ENCODE measurements around the gene TMEM145.

Gene TMEM145

GRCh38 chr19:42272535-42272897, 40.6 kb upstream of the TMEM145 start:
- Histone ChIP-seq H3K4me3 (ENCODE audit: low read depth, low read length) (no peak overlapping the region), H3K9me3 (ENCODE audit: control insufficient read depth, insufficient read depth, low read length) (no peaks in the 10 kb centered on the region), H3K9ac (ENCODE audit: low read depth, low read length) (no peak overlapping the region), H3K36me3 (ENCODE audit: control insufficient read depth, insufficient read depth, low read length) (peaks cover 12% of the 10 kb centered on the region), H3K27me3 (ENCODE audit: control insufficient read depth, insufficient read depth, low read length) (no peaks in the 10 kb centered on the region), H3K4me1 (ENCODE audit: control insufficient read depth, insufficient read depth, low read length) (peaks cover 6% of the 10 kb centered on the region)

DNA sequence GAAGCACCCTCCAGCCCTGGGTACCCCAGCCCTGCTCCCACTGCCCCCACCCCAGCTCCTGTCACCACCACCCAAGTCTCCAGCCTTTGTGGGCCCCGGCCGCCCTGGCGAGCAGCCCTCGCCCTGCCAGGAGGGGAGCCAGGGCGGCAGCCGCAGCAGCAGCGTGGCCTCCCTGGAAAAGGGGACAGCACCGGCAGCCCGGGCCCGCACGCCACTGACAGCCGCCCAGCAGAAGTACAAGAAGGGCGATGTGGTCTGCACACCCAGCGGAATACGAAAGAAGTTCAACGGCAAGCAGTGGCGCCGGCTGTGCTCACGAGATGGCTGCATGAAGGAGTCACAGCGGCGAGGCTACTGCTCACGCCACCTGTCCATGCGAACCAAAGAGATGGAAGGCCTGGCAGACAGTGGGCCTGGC, 40.1 kb upstream of the TMEM145 start:
- Histone ChIP-seq H3K27me3 (ENCODE audit: control insufficient read depth, insufficient read depth, low read length) (no peaks in the 10 kb centered on the region), H3K4me1 (ENCODE audit: control insufficient read depth, insufficient read depth, low read length) (peaks cover 5% of the 10 kb centered on the region), H3K4me3 (ENCODE audit: low read depth, low read length) (no peak overlapping the region), H3K9ac (ENCODE audit: low read depth, low read length) (no peak overlapping the region), H3K9me3 (ENCODE audit: control insufficient read depth, insufficient read depth, low read length) (no peaks in the 10 kb centered on the region), H3K36me3 (ENCODE audit: control insufficient read depth, insufficient read depth, low read length) (peaks cover 12% of the 10 kb centered on the region)

DNA sequence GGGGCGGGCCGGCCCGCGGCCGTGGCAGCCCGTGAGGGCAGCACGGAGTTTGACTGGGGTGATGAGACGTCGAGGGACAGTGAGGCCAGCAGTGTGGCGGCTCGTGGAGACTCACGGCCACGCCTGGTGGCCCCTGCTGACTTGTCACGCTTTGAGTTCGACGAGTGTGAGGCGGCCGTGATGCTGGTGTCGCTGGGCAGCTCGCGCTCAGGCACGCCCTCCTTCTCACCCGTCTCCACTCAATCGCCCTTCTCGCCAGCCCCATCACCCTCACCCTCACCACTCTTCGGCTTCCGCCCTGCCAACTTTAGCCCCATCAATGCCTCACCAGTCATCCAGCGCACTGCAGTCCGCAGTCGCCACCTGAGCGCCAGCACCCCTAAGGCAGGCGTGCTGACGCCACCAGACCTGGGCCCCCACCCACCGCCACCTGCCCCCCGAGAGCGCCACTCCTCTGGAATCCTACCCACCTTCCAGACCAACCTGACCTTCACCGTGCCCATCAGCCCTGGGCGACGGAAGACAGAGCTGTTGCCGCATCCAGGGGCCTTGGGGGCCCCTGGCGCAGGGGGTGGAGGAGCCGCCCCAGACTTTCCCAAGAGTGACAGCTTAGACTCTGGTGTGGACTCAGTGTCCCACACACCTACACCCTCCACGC, 39.6 kb upstream of the TMEM145 start:
- Histone ChIP-seq H3K9ac (ENCODE audit: low read depth, low read length) (no peak overlapping the region), H3K4me3 (ENCODE audit: low read depth, low read length) (no peak overlapping the region), H3K36me3 (ENCODE audit: control insufficient read depth, insufficient read depth, low read length) (peaks cover 12% of the 10 kb centered on the region), H3K9me3 (ENCODE audit: control insufficient read depth, insufficient read depth, low read length) (no peaks in the 10 kb centered on the region), H3K27me3 (ENCODE audit: control insufficient read depth, insufficient read depth, low read length) (no peaks in the 10 kb centered on the region), H3K4me1 (ENCODE audit: control insufficient read depth, insufficient read depth, low read length) (peaks cover 5% of the 10 kb centered on the region)

DNA sequence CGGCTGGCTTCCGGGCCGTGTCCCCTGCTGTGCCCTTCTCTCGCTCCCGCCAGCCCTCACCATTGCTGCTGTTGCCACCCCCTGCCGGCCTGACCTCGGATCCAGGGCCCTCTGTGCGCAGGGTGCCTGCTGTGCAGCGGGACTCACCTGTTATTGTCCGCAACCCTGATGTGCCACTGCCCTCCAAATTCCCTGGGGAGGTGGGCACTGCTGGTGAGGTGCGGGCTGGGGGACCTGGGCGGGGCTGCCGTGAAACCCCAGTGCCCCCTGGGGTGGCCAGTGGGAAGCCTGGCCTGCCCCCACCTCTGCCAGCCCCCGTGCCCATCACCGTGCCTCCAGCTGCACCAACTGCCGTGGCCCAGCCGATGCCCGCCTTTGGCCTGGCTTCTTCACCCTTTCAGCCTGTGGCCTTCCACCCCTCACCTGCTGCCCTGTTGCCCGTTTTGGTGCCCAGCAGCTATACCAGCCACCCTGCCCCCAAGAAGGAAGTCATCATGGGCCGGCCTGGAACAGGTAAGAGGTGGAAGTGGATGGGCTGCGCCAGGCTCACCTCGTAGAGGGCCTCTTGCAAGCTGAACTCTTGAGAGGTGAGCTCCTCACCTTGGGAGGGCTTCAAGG, 38.9 kb upstream of the TMEM145 start:
- Histone ChIP-seq H3K36me3 (ENCODE audit: control insufficient read depth, insufficient read depth, low read length) (peaks cover 12% of the 10 kb centered on the region), H3K4me1 (ENCODE audit: control insufficient read depth, insufficient read depth, low read length) (peaks cover 5% of the 10 kb centered on the region), H3K27me3 (ENCODE audit: control insufficient read depth, insufficient read depth, low read length) (no peaks in the 10 kb centered on the region), H3K9me3 (ENCODE audit: control insufficient read depth, insufficient read depth, low read length) (no peaks in the 10 kb centered on the region), H3K9ac (ENCODE audit: low read depth, low read length) (no peak overlapping the region), H3K4me3 (ENCODE audit: low read depth, low read length) (no peak overlapping the region)

GRCh38 chr19:42275103-42275502, 38.0 kb upstream of the TMEM145 start:
- H3K9me3 ChIP-seq (ENCODE audit: control insufficient read depth, insufficient read depth, low read length), result no peaks in the 10 kb centered on the region
- H3K27me3 ChIP-seq (ENCODE audit: control insufficient read depth, insufficient read depth, low read length), result no peaks in the 10 kb centered on the region
- H3K4me1 ChIP-seq (ENCODE audit: control insufficient read depth, insufficient read depth, low read length), result peaks cover 5% of the 10 kb centered on the region
- H3K9ac ChIP-seq (ENCODE audit: low read depth, low read length), result no peak overlapping the region
- H3K4me3 ChIP-seq (ENCODE audit: low read depth, low read length), result no peak overlapping the region
- peaks cover 12% of the 10 kb centered on the region for H3K36me3 ChIP-seq (ENCODE audit: control insufficient read depth, insufficient read depth, low read length)

GRCh38 chr19:42275517-42275916, 37.6 kb upstream of the TMEM145 start:
- Histone ChIP-seq H3K36me3 (ENCODE audit: control insufficient read depth, insufficient read depth, low read length) (peaks cover 12% of the 10 kb centered on the region), H3K4me3 (ENCODE audit: low read depth, low read length) (no peak overlapping the region), H3K4me1 (ENCODE audit: control insufficient read depth, insufficient read depth, low read length) (peaks cover 3% of the 10 kb centered on the region), H3K9me3 (ENCODE audit: control insufficient read depth, insufficient read depth, low read length) (no peaks in the 10 kb centered on the region), H3K9ac (ENCODE audit: low read depth, low read length) (no peak overlapping the region), H3K27me3 (ENCODE audit: control insufficient read depth, insufficient read depth, low read length) (no peaks in the 10 kb centered on the region)

DNA sequence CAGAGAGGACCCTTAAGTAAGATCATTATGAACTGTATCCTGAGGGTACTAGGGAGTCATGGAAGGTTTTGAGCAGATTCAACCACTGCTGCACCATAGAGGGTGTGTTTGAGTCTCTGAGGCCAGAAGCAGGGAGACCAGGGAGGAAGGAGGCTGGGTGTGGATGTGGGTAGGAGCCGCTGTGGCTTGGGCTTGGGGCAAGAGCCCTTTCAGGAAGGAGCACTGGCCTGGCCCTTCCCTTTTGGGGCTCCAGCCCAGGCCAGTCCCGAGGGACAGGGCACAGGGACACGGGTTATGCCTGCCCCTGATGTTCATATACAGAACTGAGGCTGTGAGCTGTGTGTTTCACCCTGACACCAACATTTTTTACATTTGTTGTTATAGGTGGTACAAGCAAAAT, 36.8 kb upstream of the TMEM145 start:
- H3K9me3 ChIP-seq (ENCODE audit: control insufficient read depth, insufficient read depth, low read length), result no peaks in the 10 kb centered on the region
- peaks cover 3% of the 10 kb centered on the region for H3K4me1 ChIP-seq (ENCODE audit: control insufficient read depth, insufficient read depth, low read length)
- peaks cover 12% of the 10 kb centered on the region for H3K36me3 ChIP-seq (ENCODE audit: control insufficient read depth, insufficient read depth, low read length)
- H3K27me3 ChIP-seq (ENCODE audit: control insufficient read depth, insufficient read depth, low read length), result no peaks in the 10 kb centered on the region
- H3K4me3 ChIP-seq (ENCODE audit: low read depth, low read length), result no peak overlapping the region
- H3K9ac ChIP-seq (ENCODE audit: low read depth, low read length), result no peak overlapping the region

DNA sequence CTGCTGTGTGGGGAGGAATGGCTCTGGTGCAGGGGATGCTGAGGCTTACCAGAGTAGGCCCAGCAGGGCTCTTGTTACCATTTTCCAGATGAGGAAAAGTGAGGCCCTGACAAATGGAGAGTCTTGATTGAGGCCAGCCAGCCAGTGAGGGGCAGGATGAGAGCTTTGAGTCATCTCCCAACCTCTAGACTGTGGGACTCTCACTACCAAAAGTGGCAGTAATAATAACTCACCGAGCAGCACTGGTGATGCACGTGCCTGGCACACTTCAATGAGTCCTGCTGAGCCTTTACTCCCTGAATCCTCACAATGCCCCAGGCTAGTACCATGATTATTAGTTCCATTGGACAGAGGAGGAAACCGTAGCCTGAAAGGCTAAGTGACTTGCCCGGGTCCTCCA, 36.3 kb upstream of the TMEM145 start:
- peaks cover 7% of the 10 kb centered on the region for H3K4me1 ChIP-seq (ENCODE audit: control insufficient read depth, insufficient read depth, low read length)
- H3K36me3 ChIP-seq (ENCODE audit: control insufficient read depth, insufficient read depth, low read length), result peaks cover 12% of the 10 kb centered on the region
- no peak overlapping the region for H3K9ac ChIP-seq (ENCODE audit: low read depth, low read length)
- no peak overlapping the region for H3K4me3 ChIP-seq (ENCODE audit: low read depth, low read length)
- H3K27me3 ChIP-seq (ENCODE audit: control insufficient read depth, insufficient read depth, low read length), result no peaks in the 10 kb centered on the region
- H3K9me3 ChIP-seq (ENCODE audit: control insufficient read depth, insufficient read depth, low read length), result no peaks in the 10 kb centered on the region

DNA sequence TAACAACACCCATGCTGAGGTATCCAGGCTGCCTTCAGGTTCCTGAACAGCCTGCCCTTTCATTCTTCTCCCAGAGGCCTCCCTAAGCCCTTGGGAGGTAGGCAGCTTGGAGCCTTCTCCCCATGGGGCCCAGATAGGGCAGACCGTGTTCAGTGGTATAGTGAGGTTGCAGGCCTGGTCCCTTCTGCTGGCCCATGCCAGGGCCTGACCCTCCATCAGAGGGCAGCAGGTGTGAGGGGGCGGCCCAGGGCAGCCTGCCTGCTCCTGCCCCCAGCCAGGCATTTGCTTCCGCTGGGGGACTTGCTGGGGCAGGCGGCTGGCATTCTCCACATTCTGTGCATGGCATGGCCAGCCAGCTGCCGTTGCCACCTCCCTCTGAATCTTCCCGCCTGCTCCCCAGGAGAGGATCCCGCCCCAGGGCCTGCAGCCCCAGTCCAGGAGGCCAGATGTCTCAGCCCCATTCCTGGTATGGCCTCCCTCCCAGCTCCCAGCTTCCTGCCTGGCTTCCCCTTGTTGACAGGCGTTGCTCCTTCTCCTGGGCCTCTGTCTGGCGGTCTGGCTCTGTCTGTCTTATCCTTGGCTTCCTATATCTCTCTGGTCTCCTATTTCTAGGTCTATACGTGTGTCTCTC, 35.2 kb upstream of the TMEM145 start:
- Histone ChIP-seq H3K36me3 (ENCODE audit: control insufficient read depth, insufficient read depth, low read length) (peaks cover 12% of the 10 kb centered on the region), H3K9me3 (ENCODE audit: control insufficient read depth, insufficient read depth, low read length) (no peaks in the 10 kb centered on the region), H3K9ac (ENCODE audit: low read depth, low read length) (no peak overlapping the region), H3K4me1 (ENCODE audit: control insufficient read depth, insufficient read depth, low read length) (peaks cover 15% of the 10 kb centered on the region), H3K4me3 (ENCODE audit: low read depth, low read length) (no peak overlapping the region), H3K27me3 (ENCODE audit: control insufficient read depth, insufficient read depth, low read length) (no peaks in the 10 kb centered on the region)

DNA sequence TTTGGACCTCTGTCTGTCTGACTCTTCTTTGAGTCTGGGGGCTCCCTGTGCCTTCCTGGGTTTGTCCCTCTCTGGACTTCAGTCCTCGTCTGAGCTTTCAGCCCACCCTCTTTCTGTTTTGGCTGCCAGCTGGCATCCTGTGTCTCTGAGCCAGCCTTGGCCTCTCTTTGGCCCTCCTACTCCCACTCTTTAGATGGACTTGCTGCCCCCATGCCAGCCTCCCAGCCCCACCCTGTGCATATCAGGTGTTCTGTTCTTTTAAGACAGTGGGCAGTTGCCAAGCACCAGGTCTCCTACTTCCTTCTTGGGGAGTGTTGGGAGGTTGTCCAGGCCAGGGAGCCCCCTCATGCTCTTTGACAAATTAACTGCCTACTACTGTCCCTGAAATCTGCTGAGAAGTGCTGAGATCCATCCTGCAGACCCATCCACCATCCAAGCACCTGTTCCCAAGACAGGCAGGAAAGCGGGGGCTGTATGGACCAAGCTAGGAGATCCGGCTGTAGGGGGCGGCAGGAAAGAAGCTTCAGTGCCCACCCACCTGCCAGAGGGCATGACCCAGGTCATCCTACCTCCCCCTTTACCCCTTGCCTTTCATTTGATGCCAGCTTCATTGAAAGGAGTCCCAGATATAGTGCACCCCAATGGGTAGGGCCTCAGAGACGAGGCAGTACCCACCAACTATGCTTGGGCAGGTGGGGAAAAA, 34.5 kb upstream of the TMEM145 start:
- H3K36me3 ChIP-seq (ENCODE audit: control insufficient read depth, insufficient read depth, low read length), result peaks cover 6% of the 10 kb centered on the region
- no peaks in the 10 kb centered on the region for H3K9me3 ChIP-seq (ENCODE audit: control insufficient read depth, insufficient read depth, low read length)
- no peaks in the 10 kb centered on the region for H3K27me3 ChIP-seq (ENCODE audit: control insufficient read depth, insufficient read depth, low read length)
- peaks cover 20% of the 10 kb centered on the region for H3K4me1 ChIP-seq (ENCODE audit: control insufficient read depth, insufficient read depth, low read length)
- no peak overlapping the region for H3K4me3 ChIP-seq (ENCODE audit: low read depth, low read length)
- no peak overlapping the region for H3K9ac ChIP-seq (ENCODE audit: low read depth, low read length)

GRCh38 chr19:42279155-42279901, 33.8 kb upstream of the TMEM145 start:
- Histone ChIP-seq H3K36me3 (ENCODE audit: control insufficient read depth, insufficient read depth, low read length) (no peaks in the 10 kb centered on the region), H3K9me3 (ENCODE audit: control insufficient read depth, insufficient read depth, low read length) (no peaks in the 10 kb centered on the region), H3K9ac (ENCODE audit: low read depth, low read length) (peak overlapping the region; percentile 76), H3K4me1 (ENCODE audit: control insufficient read depth, insufficient read depth, low read length) (peaks cover 20% of the 10 kb centered on the region), H3K27me3 (ENCODE audit: control insufficient read depth, insufficient read depth, low read length) (no peaks in the 10 kb centered on the region), H3K4me3 (ENCODE audit: low read depth, low read length) (peak overlapping the region; percentile 67)
